DMS 273 treated with DMSO at 0.1 percent for 48 hours (cell line): ENCODE data around the gene GRIA4.

Experiments used
- DNase-seq: peaks from one replicate; lab custom pipeline; 2025; lab: John Stamatoyannopoulos, UW

The GRIA4 gene

DNA sequence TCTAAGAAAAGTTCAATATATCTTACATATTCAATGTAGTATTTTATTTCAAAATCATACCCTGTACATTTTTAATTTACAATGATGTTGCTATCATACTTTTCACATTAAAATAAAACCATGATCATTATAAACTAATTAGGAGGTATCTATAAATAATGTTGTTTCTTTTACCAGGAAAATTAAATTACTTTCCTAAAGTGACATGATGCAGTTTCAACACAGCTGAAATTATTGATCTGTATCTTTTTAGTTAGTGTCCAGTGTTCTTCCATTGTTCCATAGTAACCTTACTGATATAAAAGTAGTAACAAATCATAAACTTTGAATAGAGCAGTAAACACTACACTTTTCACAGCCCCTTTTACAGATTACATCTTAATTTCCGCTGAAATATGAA is 29.7 kb downstream of the GRIA4 start:
- DNase-seq, result no peak

DNA sequence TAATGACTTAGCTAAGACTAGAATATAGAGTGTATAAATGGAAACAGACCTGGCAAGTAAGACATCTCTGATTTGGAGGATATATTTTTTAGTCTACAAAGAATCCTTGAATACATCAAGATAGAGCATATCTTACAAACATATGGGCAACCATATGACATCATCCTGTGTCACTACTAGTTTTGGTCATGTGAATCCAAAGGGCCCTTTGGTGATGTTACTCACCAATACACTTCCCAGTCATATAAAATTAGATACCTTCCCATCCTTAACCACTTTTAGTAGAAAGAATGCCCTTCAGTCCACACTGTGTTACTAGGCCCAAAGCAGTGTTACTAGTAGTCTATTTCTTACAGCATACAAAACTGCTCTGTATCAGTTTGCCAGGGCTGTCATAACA is 31.6 kb downstream of the GRIA4 start:
- DNase-seq, result no peak

DNA sequence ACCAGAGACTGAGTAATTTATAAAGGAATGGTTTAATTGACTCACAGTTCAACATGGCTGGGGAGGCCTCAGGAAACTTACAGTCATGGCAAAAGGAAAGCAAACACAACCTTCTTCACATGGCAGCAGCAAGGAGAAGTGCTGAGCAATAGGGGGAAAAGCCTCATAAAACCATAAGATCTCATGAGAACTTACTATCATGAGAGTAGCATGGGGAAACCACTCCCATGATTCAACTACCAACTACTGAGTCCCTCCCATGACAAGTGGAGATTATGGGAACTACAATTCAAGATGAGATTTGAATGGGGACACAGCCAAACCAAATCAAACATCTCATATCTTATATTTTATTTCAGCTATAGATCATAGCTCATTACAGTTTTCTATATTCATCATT is 33.0 kb downstream of the GRIA4 start:
- DNase-seq, result no peak

DNA sequence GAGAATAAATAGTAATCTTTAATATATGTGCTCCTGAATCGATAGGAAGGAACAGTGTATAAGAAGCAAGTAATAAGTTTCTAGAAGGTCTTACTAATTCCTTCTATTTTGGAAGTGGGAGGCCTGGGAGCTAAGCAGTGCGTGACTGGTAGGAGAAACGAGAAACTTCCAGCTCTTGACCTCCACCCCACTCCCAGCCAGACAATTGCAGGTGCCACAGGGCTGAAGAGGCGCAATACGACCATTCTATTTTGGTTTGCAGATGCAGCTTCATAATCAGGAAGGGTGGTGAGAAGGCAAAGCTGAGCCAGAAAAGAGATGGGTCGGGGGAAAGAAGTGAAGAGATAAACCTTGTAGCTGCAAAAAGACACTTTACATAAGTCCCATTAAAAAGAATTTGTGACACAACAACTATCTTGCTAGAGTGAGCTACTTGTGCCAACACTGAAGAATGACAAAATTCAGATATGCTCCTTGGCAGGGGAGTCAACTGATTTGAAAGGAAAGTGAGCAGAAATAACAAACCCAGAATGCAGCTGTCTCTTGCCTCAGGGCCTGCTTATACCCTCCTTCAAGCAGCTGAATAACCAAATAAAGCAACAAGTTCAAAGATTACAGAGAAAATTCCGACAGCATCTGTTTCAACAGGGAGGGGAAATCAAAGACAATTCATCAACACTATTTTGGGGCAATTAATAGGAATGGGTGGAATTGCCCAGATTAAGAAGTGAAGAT is 35.1 kb downstream of the GRIA4 start:
- no peak for DNase-seq

DNA sequence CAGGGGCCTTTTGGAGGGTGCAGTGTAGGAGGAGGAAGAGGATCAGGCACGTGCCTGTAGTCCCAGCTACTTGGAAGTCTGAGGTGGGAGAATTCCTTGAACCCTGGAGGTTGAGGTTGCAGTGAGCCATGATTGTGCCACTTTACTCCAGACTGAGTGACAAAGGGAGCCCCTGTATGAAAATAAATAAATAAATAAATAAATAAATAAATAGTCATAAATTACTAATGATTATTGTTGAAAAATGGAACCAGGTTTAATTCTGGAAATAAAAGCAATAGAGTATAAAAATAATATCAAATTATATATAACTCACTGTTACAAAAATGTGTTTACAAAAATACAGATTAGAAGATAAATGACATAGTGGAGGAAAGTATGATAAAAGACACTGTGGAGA is 37.9 kb downstream of the GRIA4 start:
- no peak for DNase-seq

DNA sequence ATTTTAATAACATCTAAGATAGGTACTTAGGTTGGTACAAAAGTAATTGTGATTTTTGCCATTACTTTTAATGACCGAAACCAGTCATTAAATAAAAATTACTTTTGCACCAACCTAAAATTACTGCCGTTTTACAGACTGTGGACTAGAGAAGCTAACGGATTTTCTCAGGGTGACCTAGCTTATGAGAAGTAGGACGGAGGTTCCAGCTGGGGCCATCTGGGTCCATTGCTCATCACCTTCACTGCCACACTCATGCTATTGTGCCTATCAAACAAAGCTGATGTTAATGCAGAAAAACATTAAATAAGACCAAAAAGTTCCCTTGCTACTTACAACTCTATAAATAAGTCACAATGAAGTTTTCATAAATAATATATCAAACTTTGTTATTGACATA is 38.9 kb downstream of the GRIA4 start:
- no peak for DNase-seq

DNA sequence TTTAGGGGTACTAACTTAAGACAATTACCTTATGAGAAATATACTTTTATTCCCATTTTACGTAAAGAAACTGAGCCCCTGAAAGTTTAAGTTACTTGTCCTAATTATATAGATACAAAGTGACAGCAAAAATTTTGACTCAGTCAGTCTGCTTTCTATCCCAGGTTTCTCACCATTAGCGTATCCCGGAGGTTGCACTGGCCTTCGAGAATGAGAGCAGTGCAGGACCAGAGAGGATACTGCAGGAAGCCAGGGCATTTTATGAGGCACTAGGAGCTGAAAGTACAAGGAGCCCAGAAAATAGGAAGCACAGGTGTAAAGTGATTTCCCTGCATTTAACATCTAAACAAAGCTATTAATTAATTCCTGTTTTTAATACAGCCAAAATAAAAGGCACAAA is 55.4 kb downstream of the GRIA4 start:
- DNase-seq, result no peak

DNA sequence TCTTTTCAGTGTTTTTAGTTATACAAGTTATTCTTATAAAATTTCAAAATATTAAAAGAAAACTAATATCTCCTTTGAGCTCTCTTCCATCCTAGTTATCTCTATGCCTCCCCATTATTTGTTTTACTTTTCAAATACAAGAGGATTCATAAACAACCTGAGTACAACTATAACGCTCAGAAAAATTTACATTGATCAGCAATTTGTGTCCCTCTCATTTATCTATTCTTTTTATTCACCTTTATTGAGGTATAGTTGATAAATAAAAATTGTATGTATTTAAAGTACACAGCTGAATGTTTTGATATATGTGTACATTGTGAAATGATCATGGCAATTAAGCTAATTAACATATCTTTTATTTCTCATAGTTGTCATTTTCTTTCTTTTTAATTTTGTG is 57.6 kb downstream of the GRIA4 start:
- no peak for DNase-seq

DNA sequence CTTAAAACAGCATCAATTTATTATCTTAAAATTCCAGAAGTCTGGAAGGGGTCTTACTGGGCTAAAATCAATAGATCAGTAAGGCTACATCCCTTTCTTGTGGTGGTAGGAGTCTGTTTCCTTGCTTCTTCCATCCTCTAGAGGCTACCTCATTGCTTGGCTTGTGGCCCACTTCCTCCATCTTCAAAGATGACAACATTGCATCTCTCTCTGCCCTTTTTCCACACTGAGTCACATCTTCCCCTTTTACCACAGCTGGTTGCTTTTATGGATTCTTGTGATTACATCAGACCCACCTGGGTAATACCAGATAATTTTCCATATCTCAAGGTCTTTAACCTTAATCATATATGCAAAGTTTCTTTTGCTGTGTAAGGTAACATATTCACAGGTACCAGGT is 60.9 kb downstream of the GRIA4 start:
- DNase-seq, result no peak

DNA sequence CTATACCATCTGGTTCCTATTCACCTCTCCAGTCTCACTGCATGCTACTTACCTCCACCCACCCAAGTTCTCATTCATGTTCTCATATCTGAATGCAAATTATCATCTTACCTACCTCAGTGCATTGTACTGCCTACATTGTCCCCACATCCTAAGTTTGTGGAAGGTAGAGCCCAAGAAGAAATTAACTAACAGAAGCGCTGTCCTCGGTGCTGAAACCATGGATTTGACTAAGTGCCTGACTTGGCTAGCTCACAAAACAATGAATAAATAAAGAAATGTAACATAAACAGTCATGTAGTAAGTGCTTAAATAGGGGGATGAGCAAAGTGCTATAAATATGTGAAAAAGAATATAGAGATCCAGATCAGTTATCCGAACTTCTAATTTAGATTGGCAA is 63.2 kb downstream of the GRIA4 start:
- no peak for DNase-seq

DNA sequence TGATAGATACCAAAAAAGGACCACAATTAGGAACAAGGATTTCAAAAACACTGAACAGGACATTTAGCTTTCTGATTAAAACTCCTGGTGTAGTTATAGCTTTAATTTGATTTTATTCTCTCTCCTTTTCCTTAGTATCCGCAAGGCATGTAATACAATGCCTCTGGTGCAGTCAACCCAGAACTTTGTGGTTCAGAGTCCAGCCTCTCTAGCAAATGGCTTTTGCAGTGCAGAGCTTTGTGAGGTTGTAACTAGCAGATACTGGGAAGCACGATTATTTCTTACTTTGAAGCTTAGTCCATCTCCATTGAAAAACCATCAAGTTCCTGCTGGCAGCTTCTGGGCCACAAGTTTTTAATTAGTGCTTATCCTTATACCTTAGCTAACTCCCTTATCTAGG is 79.8 kb downstream of the GRIA4 start:
- DNase-seq, result no peak

DNA sequence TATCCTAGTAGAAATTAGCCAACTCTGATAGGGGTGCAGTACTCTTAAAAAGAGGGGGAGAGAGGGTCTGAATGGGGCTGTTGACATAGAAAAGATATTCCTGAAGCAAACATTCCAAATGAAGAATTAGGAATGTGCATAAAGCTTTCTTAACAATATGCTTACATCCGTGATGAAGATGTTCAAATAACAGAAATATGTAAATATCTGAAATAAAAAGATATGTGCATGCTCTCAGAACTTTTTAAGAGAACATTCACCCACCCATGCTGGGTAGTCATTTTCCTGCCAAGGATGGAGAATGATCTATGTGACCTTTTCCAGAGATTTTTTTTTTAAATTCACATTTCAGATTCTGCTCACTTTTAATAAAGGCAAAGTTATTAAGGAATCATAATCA is 80.6 kb downstream of the GRIA4 start:
- no peak for DNase-seq

DNA sequence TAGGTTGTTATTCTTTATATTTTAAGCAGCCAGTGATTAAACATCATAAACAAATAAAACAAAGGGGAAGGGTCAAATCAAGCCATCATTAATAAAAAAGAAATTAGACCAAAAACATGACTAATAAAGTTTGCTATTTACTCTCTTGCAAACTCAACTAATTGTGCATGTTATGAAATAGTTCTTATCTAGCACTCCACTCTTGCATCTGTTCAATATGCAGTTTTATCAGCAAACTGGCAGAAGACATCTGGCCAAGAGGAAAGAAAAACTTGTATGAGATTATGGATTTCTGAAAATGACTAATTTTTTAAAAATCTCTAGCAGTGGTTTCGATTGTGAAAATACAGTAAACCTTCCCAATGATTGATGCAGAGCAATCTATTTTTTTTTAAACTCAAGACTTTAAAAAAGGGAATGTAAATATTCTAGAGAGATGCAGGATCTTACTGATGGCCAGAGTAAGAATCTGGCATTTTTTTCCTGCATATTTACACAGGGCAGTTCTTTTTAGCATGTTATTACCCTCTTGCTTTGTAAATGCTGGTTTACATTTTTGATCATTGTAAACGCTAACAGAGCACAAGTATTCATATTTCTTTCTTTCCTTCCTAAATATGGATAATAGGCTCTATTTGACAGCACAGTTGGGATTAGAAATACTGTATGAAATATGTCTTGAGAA is 83.3 kb downstream of the GRIA4 start:
- DNase-seq, result no peak

DNA sequence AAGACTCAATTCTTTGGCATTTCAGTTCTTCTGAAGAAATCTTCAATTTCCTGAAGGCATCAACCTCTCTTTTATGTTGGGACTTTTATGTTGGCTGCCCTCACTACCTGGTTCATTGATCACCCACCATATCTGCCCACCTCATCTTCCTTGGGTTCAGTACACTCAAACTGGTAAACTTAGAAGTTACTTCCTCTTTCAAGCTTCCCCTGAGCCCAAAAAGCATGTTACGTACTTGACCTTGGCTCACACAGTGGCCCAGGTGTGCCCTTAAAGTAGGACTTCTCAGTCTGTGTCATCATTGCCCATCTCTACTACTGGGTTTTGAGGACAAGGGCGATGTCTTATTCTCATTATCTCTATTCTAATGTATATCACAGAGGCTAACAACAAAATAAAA is 86.1 kb downstream of the GRIA4 start:
- DNase-seq, result no peak

DNA sequence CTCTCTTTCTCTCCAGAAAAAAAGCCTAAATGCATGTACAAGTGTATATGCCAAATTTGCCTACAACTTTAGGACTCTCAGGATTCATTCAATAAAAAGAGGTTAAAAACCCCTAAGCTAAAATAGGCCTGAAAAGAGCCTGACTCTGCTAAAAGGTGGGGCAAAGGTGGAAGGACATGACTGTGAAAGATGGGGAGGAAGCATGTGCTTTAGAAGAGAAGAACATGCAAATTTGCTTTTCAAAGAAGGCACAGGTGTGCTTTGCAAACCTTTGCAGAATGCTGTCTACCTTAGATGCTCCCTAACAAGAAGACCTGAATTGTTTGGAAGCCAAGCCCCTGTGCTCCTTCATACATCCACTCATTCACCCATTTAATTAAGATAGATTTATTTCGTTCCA is 87.4 kb downstream of the GRIA4 start:
- DNase-seq, result no peak

DNA sequence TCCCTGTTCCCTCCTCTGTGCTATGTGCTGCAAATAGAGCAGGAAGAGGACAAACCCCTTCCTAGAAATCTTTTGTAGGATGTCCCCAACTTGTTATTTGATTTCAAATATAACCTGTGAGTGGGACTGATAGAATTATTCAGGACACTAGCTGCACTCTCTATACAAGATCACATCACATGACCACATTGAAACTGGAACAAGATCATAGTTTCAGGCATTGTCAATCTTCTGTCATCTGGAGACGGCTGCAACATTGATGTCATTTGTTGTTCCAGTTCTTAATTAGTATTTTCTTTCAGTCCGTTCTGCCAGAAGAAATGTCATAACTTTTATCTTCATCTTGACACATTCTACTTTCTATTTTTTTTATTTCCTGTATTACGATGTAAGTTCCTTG is 89.3 kb downstream of the GRIA4 start:
- no peak for DNase-seq

DNA sequence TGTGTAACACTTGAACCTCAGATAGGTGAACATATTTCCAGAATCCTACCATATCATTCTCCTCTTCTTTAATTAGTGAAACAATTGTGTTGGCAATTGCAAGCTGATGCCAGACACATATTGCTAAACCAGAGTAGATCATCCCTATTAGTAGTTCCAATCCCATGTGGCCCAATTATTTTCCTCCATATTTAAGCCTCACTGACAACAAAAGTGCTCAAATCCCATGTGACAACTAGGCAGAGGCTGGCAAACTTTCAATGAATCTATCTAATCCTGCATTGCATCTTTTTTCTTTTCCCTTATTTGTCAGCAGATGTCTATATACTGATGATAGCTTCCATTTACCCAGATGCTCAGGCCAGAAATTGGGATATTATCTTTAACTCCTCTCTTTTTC is 90.4 kb downstream of the GRIA4 start:
- no peak for DNase-seq

DNA sequence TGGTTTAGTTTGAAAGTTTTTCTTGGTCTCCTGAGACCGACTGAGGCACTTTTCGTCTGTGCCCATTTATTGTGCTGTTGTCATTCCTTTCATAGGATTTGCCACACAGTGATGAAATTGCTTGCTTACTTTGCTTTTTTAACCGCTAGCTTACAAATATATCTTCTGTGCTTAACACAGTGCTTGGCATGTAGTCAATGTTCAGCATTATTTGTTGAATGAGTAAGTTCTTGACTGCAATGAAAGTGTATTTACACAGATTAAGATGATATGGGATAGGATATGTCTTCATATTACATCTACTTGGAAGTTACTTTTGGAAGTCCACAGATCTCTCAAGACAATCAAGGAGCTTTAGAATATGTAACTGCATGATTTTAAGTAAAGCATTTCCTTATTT is 91.2 kb downstream of the GRIA4 start:
- no peak for DNase-seq

DNA sequence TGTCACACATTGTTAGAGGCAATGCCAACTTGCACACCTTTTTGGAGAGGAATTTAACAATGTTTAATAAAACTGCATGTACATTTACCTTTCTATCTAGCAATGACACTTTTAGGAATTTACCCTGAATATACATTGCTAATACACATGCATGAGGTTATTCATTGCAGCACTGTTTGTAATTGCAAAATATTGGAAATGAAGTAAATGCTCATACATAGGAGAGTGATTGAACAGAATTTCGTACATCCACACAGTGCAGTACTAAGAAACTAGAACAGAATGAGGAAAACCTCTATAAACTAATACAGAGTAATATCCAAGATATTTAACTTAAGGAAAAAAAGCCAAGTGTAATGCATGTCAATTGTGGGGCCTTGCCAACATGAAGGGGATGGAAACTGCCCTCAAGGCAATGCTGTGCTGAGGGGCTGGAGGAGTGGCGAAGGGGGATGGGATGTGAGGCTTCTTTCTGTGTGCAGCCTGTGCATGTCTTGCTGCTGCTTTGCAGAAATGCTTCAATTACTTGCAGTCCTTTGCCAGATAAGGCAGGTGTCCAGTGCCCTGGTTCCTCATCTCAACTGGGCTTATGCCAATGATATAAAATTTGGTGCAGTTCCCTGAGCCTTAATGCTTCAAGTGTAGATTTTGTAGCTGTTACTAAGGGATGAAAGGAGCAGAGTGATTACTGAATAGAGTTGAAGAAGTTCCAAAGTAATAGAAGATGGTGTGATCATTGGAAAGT is 96.1 kb downstream of the GRIA4 start:
- no peak for DNase-seq

DNA sequence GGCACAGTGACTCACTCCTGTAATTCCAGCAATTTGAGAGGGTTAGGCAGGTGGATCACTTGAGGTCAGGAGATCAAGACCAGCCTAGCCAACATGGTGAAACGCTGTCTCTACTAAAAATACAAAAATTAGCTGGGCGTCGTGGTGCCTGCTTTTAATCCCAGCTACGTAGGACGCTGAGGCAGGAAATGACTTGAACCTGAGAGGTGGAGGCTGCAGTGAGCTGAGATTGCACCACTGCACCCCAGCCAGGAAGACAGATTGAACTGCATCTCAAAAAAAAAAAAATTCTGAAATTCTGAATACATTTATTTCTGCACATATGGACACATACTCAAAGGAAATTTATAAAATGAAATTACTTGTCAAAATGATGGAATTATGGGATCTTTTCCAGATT is 103.2 kb downstream of the GRIA4 start:
- no peak for DNase-seq

DNA sequence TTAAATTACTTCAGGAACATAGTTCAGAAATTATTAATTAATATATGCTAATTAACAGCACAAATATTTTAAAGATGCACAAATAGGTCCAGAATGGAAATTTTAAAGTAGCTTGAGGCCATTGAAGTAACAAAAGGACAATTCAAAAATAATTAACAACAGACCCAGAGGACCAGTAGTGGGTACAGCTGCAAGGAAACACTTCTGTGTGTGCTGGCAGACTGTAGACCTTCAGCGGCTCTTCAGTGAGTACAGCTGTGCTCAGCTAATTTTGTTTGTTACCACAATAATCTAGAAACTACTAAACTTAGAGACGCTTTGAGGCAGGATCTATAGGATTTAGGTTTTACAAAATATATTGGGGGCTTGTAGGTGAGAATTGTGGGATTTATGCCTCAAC is 103.8 kb downstream of the GRIA4 start:
- DNase-seq, result no peak

DNA sequence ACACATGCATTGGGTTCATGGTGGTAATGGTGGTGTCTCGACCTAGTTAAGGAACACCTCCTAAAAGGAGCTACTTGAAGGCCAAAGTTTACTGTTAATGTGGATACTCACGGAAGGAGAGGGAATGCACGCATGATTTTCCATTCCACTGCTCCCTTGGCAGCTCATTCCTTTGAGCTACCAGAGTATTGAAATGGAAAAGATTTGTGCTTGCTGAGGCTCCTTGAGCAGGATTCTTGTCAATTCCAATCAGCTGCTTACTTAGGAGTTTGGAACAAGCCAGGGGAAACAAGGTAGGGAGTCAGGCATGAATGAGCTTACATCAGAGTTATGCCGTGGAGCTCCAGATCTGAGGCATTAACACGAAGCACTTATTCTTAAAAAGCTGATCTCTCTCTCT is 108.8 kb downstream of the GRIA4 start:
- DNase-seq, result no peak

DNA sequence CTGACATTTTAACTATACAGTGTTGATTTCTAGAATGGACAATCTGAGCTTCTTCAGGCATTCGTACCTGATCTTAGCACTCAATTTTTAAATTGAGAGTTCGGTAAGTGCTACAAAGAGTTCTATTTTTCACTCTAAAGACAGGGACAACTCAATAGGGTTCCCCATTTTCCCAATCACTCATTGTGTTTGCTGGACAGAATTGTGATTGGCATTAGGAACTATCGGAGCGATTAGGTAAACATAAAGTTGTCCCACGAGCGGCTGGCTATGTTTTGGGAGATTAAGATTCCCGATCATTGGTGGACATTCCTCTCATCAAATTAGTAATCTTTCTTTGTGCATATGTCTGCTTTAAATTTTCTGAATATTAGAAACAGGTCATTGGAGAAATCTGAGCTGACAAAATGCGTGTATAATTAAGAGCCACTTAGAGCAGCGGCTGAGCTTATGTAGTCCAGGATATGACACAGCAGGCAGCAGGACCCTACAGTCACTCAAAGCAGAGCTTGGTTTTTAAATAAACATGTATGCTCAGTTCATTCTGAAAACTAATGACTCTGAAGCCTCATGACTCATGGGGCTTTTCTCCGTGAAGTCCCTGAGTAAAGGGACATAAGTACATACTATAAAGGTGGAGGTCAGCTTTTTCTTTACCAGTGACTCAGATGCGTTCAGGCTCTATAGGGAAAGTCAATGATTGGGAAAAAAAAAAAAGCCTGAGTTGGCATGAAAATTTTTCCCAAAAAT is 109.4 kb downstream of the GRIA4 start:
- no peak for DNase-seq
